ENCODE data around the gene BCAR3.

GRCh38 chr1:93604411-93604810 is 77.2 kb downstream of the BCAR3 start:
- no peak for TF ChIP-seq CTCF (IDR thresholded peaks at IDR 0.05; ENCODE audit: insufficient read depth, low read length, poor library complexity, severe bottlenecking)
- no peak for TF ChIP-seq EZH2phosphoT487 (conservative IDR thresholded peaks at IDR 0.05; ENCODE audit: low read length)

Data from SU-DHL-6 (cell line).